ENCODE results near the gene RIPOR3. TPM values are rescaled to one million over a fixed set of nuclear protein-coding genes. Genes with fewer than 3 reads are reported as not detected.

RIPOR3 gene
- total RNA-seq, 2 donors from 2014 or later, result 0.46 to 1.4 TPM

DNA sequence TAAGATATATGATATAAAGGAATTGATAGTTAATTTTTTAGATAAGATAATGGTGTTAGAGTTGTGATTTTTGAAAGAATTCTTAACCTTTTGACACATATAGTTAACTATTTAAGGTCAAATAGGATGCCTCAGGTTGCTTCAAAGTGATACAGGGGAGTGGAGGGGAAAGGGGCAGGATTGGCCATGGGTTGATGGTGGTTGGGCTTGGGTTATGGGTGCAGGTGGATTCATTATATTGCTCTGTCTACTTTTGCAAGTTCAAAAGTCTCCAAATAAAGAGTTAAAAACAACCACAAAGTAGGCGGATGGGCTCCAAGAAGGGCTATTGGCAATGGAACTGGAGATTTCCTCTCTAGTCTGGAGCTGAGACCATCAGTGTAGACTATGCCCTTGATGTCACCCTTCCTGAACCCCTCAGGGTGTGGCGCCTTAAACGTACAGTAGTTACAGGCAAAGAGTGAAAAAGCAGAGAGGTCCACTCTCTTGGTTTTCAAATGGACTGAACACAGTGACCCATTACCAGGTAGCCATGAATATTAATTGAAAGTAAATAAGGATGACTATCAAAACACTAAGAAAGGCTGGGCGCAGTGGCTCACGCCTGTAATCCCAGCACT is 100.0 kb downstream of the RIPOR3 start:
- H3K27ac Mint-ChIP-seq, result no peak overlapping the region
- H3K9me3 Mint-ChIP-seq, result no peaks in the 10 kb centered on the region
- H3K36me3 Mint-ChIP-seq (ENCODE audit: low read depth), result peaks cover 13% of the 10 kb centered on the region
- H3K27me3 Mint-ChIP-seq (ENCODE audit: insufficient read depth), result peaks cover 3% of the 10 kb centered on the region
- peaks cover 4% of the 10 kb centered on the region for H3K36me3 ChIP-seq (ENCODE audit: control insufficient read depth, insufficient read depth, low read length)
- no peaks in the 10 kb centered on the region for H3K9me3 ChIP-seq (ENCODE audit: control insufficient read depth, low read length)
- no peak overlapping the region for H3K4me3 ChIP-seq (ENCODE audit: low read length)
- H3K4me1 ChIP-seq (ENCODE audit: control insufficient read depth, insufficient read depth, low read length), result no peaks in the 10 kb centered on the region
- no peak overlapping the region for H3K27ac ChIP-seq (ENCODE audit: low read depth, low read length)
- H3K4me3 Mint-ChIP-seq, result no peak overlapping the region
- H3K27me3 ChIP-seq (ENCODE audit: control insufficient read depth, insufficient read depth, low read length, poor library complexity, severe bottlenecking), result no peaks in the 10 kb centered on the region
- no peak for DNase-seq
- 88 to 90% methylated on average over 5 of the region's 5 CpGs for WGBS, 2 experiments (ENCODE audit: insufficient coverage in 1 of 2, insufficient read length in 1 of 2)
- H3K9ac ChIP-seq (ENCODE audit: extremely low read depth, low read length, poor library complexity, severe bottlenecking), result no peak overlapping the region
- H3K4me1 Mint-ChIP-seq, result peaks cover 3% of the 10 kb centered on the region
- no peak for TF ChIP-seq CTCF (conservative IDR thresholded peaks at IDR 0.05)

- Histone ChIP-seq H3K4me1 (ENCODE audit: control insufficient read depth, insufficient read depth, low read length) (no peaks in the 10 kb centered on the region), H3K27ac (ENCODE audit: low read depth, low read length) (no peak overlapping the region), H3K9ac (ENCODE audit: extremely low read depth, low read length, poor library complexity, severe bottlenecking) (no peak overlapping the region), H3K27me3 (ENCODE audit: control insufficient read depth, insufficient read depth, low read length, poor library complexity, severe bottlenecking) (no peaks in the 10 kb centered on the region), H3K36me3 (ENCODE audit: control insufficient read depth, insufficient read depth, low read length) (peaks cover 8% of the 10 kb centered on the region), H3K4me3 (ENCODE audit: low read length) (no peak overlapping the region), H3K9me3 (ENCODE audit: control insufficient read depth, low read length) (no peaks in the 10 kb centered on the region)
- 96 to 98% methylated on average over 10 to 11 of the region's 11 CpGs for WGBS, 2 experiments (ENCODE audit: insufficient coverage in 1 of 2, insufficient read length in 1 of 2)
- H3K4me3 Mint-ChIP-seq, result no peak overlapping the region
- no peak for DNase-seq
- H3K27me3 Mint-ChIP-seq (ENCODE audit: insufficient read depth), result no peaks in the 10 kb centered on the region
- H3K36me3 Mint-ChIP-seq (ENCODE audit: low read depth), result peaks cover 23% of the 10 kb centered on the region
- no peaks in the 10 kb centered on the region for H3K9me3 Mint-ChIP-seq
- no peak overlapping the region for H3K27ac Mint-ChIP-seq
- H3K4me1 Mint-ChIP-seq, result no peaks in the 10 kb centered on the region
- TF ChIP-seq CTCF (conservative IDR thresholded peaks at IDR 0.05), result no peak
Observed at GRCh38 chr20:50590348-50590664, 101.0 kb downstream of the RIPOR3 start.

DNA sequence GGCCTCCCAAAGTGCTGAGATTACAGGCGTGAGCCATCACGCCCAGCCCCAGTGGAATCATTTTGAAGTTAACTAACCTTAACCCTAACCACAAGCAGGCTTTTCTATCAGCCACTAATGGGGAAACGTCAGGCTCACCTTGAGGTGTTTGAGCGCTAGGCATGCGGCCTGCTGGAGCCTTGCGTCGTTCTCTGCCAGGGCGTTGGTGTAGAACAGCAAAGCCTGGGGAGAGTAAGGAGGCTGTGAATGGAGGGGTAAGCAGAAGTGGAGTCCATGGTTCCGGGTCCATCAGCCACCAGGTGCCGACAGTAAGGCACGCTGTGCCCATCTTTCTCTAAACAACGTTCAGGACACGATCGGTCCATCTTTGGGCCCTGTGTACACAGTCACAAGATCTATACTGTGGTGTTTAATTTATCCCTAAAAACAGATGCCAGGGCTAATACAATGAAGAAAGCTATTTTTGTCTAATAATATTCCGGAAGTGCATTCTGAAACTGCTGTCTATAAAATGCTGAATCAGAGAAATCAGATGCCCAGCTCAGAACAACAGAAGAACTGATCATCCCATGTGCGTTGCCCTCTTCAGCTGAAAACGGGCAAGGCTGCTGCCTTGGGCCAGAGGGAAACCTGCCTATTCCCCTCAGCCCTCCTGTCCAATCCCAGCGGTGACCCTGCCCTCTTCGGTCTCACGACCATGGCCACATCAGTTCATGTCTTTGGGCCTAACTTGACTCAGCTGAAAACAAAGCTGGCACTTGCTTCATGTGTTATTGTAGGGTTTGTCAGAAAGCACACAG is 101.6 kb downstream of the RIPOR3 start:
- no peak overlapping the region for H3K27ac ChIP-seq (ENCODE audit: low read depth, low read length)
- WGBS, 2 experiments (ENCODE audit: insufficient coverage in 1 of 2, insufficient read length in 1 of 2), result 96 to 100% methylated on average over 9 to 20 of the region's 20 CpGs
- H3K36me3 ChIP-seq (ENCODE audit: control insufficient read depth, insufficient read depth, low read length), result peaks cover 11% of the 10 kb centered on the region
- no peak overlapping the region for H3K9ac ChIP-seq (ENCODE audit: extremely low read depth, low read length, poor library complexity, severe bottlenecking)
- no peak overlapping the region for H3K4me3 ChIP-seq (ENCODE audit: low read length)
- H3K4me1 Mint-ChIP-seq, result no peaks in the 10 kb centered on the region
- H3K27me3 Mint-ChIP-seq (ENCODE audit: insufficient read depth), result no peaks in the 10 kb centered on the region
- H3K27ac Mint-ChIP-seq, result no peak overlapping the region
- DNase-seq, result no peak
- H3K9me3 Mint-ChIP-seq, result no peaks in the 10 kb centered on the region
- H3K27me3 ChIP-seq (ENCODE audit: control insufficient read depth, insufficient read depth, low read length, poor library complexity, severe bottlenecking), result no peaks in the 10 kb centered on the region
- H3K4me3 Mint-ChIP-seq, result no peak overlapping the region
- H3K36me3 Mint-ChIP-seq (ENCODE audit: low read depth), result peaks cover 28% of the 10 kb centered on the region
- no peaks in the 10 kb centered on the region for H3K9me3 ChIP-seq (ENCODE audit: control insufficient read depth, low read length)
- H3K4me1 ChIP-seq (ENCODE audit: control insufficient read depth, insufficient read depth, low read length), result no peaks in the 10 kb centered on the region
- TF ChIP-seq CTCF (conservative IDR thresholded peaks at IDR 0.05), result no peak
